ENCODE data around the gene VPS37D. TPM values are rescaled to one million over a fixed set of nuclear protein-coding genes. Genes with fewer than 3 reads are reported as not detected.

VPS37D gene
- total RNA-seq, 1 experiment from 2014 or later, result 5.7 TPM

DNA sequence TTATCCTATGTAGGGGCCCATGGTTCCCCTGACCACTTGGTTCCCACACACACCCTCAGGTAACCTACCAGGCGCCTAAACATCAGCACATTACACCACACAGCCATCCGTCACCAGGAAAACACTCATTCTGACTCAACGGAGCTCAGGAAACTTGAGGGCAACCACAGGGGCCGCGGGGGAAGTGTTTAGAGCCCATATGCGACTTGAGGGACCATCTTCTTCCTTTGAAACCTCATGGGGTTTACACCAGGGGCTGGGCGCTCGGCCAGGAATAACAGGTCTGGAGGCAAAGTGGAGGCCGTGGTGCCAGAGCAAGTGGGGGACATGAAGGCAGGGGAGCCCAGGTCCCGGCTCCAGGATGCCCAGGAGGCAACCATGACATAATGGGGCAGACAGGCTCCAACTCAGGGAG lies 50.4 kb downstream of the VPS37D start (continued):
- TF ChIP-seq, protein P1, sequence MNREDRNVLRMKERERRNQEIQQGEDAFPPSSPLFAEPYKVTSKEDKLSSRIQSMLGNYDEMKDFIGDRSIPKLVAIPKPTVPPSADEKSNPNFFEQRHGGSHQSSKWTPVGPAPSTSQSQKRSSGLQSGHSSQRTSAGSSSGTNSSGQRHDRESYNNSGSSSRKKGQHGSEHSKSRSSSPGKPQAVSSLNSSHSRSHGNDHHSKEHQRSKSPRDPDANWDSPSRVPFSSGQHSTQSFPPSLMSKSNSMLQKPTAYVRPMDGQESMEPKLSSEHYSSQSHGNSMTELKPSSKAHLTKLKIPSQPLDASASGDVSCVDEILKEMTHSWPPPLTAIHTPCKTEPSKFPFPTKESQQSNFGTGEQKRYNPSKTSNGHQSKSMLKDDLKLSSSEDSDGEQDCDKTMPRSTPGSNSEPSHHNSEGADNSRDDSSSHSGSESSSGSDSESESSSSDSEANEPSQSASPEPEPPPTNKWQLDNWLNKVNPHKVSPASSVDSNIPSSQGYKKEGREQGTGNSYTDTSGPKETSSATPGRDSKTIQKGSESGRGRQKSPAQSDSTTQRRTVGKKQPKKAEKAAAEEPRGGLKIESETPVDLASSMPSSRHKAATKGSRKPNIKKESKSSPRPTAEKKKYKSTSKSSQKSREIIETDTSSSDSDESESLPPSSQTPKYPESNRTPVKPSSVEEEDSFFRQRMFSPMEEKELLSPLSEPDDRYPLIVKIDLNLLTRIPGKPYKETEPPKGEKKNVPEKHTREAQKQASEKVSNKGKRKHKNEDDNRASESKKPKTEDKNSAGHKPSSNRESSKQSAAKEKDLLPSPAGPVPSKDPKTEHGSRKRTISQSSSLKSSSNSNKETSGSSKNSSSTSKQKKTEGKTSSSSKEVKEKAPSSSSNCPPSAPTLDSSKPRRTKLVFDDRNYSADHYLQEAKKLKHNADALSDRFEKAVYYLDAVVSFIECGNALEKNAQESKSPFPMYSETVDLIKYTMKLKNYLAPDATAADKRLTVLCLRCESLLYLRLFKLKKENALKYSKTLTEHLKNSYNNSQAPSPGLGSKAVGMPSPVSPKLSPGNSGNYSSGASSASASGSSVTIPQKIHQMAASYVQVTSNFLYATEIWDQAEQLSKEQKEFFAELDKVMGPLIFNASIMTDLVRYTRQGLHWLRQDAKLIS (CRISPR knock-in tag; IDR thresholded peaks at IDR 0.05; ENCODE audit: borderline replicate concordance), result no peak
- TF ChIP-seq MYBL2 (CRISPR knock-in tag; IDR thresholded peaks at IDR 0.05) (no peak), JUN (CRISPR knock-in tag; IDR thresholded peaks at IDR 0.05) (no peak), NFATC4 (CRISPR knock-in tag; IDR thresholded peaks at IDR 0.05) (no peak), OVOL2 (CRISPR knock-in tag; IDR thresholded peaks at IDR 0.05; ENCODE audit: borderline replicate concordance) (no peak), NR1H2 (CRISPR knock-in tag; IDR thresholded peaks at IDR 0.05) (no peak), ATF1 (CRISPR knock-in tag; IDR thresholded peaks at IDR 0.05) (no peak)
- TF ChIP-seq, protein P2, sequence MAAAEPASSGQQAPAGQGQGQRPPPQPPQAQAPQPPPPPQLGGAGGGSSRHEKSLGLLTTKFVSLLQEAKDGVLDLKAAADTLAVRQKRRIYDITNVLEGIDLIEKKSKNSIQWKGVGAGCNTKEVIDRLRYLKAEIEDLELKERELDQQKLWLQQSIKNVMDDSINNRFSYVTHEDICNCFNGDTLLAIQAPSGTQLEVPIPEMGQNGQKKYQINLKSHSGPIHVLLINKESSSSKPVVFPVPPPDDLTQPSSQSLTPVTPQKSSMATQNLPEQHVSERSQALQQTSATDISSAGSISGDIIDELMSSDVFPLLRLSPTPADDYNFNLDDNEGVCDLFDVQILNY (CRISPR knock-in tag; IDR thresholded peaks at IDR 0.05), result no peak

DNA sequence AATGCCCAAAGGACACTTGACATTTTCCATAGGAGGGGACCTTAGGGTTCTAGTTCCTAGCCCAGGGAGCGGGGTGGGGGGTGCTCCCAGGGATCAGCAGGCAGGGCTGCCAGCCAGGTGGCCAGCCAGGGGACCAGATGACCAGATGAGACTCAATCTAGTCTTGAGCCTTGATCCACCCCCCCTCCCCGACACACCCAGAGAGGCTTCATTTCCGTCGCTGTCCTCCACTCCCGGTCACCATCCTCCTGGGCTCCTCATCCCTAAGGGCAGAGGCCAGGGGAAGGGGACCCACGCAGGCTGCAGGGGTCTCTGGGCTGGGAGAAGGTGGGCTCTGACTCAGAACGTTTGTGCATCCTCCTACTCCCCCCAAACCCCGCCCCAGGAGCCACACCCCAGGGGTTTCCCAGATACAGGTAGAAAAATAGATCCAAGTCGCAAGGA lies 50.8 kb downstream of the VPS37D start:
- Mint-ChIP-seq H3K36me3 (no peaks in the 10 kb centered on the region), H3K4me3 (peak overlapping the region; percentile 58), H3K27ac (no peak overlapping the region), H3K4me1 (no peaks in the 10 kb centered on the region), H3K27me3 (ENCODE audit: low read depth) (peaks cover 42% of the 10 kb centered on the region), H3K9me3 (no peaks in the 10 kb centered on the region)
- DNase-seq (ENCODE audit: low spot score) (no peak), ATAC-seq (no peak)
- TF ChIP-seq, protein P3, sequence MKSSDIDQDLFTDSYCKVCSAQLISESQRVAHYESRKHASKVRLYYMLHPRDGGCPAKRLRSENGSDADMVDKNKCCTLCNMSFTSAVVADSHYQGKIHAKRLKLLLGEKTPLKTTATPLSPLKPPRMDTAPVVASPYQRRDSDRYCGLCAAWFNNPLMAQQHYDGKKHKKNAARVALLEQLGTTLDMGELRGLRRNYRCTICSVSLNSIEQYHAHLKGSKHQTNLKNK (CRISPR knock-in tag; IDR thresholded peaks at IDR 0.05), result no peak
- TF ChIP-seq SOX15 (CRISPR knock-in tag; IDR thresholded peaks at IDR 0.05) (no peak), TCF7 (CRISPR knock-in tag; IDR thresholded peaks at IDR 0.05; ENCODE audit: low read depth) (no peak), FOXP1 (CRISPR knock-in tag; IDR thresholded peaks at IDR 0.05; ENCODE audit: borderline replicate concordance) (no peak), OVOL2 (CRISPR knock-in tag; IDR thresholded peaks at IDR 0.05; ENCODE audit: borderline replicate concordance) (no peak), NR1H2 (CRISPR knock-in tag; IDR thresholded peaks at IDR 0.05) (no peak)
- TF ChIP-seq, protein P4, sequence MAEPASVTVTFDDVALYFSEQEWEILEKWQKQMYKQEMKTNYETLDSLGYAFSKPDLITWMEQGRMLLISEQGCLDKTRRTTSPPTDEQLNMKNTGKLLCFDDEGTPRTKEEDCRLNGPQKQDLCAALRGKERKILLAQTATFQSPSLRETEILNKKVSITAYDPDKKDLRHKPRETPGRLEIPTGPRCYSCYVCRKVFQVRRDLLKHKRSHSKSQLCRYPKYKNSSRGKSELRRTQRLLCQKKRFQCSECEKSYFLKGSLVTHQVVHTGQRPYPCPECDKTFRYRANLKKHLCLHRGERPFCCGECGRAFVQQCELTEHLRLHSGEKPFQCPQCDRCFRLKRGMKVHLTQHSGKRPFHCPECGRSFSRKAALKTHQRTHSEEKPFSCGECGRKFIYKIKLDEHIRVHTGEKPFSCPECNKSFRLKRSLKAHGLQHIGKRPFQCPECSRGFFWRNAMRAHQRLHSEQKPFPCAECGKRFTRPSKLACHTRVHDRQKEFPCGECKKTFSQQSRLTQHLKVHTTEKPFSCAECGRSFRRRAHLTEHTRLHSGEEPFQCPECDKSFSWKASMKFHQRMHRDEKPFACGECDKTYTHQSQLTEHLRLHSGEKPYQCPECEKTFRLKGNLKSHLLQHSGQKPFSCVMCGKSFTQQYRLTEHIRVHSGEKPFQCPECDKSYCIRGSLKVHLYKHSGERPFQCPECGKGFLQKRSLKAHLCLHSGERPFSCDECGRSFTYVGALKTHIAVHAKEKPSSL (CRISPR knock-in tag; conservative IDR thresholded peaks at IDR 0.05), result no peak
- TF ChIP-seq, protein P5, sequence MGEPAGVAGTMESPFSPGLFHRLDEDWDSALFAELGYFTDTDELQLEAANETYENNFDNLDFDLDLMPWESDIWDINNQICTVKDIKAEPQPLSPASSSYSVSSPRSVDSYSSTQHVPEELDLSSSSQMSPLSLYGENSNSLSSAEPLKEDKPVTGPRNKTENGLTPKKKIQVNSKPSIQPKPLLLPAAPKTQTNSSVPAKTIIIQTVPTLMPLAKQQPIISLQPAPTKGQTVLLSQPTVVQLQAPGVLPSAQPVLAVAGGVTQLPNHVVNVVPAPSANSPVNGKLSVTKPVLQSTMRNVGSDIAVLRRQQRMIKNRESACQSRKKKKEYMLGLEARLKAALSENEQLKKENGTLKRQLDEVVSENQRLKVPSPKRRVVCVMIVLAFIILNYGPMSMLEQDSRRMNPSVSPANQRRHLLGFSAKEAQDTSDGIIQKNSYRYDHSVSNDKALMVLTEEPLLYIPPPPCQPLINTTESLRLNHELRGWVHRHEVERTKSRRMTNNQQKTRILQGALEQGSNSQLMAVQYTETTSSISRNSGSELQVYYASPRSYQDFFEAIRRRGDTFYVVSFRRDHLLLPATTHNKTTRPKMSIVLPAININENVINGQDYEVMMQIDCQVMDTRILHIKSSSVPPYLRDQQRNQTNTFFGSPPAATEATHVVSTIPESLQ (CRISPR knock-in tag; IDR thresholded peaks at IDR 0.05), result no peak
- ChIA-PET CTCF (interaction anchor here (5.0 kb wide), 1 partner anchor 112 kb away, joined by 19 read pairs; no protein-coding TSS in a partner anchor), POLR2A (no interaction called here)

All from WTC11 (cell line).